ENCODE results near the gene MAD2L1. TPM values are rescaled to one million over a fixed set of nuclear protein-coding genes. Genes with fewer than 3 reads are reported as not detected.
A peak's percentile ranks its signal among the peaks of the same experiment; 100 is the strongest.

Gene MAD2L1
- polyA plus RNA-seq, 3 donors = 40.8 to 62.0 (median 54.8) TPM

DNA sequence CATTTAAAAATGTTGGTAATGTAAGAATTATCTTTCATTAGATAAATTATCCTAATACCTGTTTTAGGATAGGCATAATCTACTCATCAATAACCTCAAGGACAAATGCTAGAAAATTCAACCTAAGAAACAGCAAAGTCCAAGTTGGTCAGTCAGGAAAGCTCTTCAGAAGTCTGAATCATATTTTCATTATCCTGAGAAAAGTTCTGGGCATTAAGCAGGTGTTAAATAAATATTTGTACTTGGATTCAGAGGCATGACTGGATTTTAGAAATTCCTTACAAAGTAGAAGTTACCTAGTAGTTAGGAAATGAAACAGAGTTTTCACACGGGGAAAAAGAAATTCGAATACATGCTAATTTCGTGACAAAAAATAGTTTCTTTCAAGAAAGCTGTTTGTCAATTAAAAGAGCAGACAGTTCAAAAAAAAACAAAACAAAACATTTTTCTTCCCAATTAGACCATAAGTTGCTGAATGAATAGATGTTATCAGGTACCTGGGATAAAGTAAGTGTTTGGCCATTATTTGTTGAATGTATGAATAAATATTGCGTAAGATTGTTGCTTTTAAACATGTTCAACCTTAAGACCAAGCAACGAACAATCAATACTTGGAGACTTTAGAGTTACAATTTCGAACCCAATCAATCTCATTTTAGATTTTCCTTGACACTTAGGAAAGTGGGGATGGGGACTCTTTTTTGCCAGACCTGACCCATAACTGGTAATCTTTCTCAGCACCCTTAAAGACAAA lies 48.5 kb downstream of the MAD2L1 start:
- DNase-seq (ENCODE audit: extremely low read depth in 1 of 11, low read depth in 9 of 11, low spot score in 4 of 11) = no peak

DNA sequence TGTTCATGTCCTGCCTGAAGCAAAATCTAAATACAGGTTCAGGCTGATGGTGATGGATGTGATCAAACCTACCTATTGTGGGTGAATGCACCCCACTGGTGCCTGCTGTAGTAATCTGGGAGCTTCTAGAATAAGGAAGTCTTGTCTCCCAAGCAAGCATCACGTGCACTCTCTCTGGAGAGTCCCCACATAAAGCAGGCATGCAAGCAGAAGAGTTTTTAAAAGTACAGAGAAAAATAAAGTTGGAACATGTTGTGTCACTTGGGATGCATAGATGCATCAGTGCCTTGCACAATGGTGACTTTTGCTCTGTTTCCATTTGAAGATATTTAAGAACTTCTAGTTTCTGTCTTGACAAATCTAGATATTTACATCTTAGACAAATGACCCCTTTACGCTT lies 54.9 kb downstream of the MAD2L1 start:
- no peak for DNase-seq (ENCODE audit: extremely low read depth in 1 of 11, low read depth in 9 of 11, low spot score in 4 of 11)

DNA sequence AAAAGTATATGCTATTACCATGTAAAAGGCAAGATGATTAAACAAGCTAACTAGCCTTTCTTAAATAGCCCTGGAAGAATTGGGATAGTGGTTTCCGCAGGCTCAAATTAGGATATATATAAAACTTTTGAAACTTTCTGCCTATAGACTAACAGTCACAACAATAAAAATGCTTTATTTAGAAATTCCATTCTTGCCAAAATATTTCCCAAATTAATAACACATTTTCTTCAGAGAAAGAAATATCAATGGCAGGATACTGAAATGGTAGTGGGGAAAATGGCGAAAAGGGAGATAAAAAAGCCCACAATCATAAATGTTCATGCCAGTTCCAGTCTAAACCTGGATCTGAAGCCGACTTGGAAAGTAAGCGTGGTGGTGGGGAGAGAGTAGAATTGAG lies 56.0 kb downstream of the MAD2L1 start:
- no peak for DNase-seq (ENCODE audit: extremely low read depth in 1 of 11, low read depth in 9 of 11, low spot score in 4 of 11)

DNA sequence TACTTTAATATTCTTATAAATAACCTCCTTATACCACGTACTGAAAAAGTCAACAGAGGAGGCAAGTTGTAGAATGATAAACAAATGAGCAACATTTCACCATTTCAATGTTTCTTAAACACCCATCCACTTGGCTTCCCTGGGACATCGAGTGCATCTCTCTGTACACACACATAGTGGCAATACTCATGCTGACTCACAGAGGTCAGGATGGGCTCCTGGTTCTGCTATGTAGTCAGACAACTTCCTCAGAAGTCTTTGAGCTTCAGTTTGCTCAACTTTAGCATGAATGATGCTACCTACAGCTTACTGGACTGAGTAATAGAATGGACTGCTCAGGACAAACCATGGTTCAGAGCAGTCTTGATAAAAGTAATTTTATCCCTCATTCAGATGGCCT lies 56.9 kb downstream of the MAD2L1 start:
- DNase-seq (ENCODE audit: extremely low read depth in 1 of 11, low read depth in 9 of 11, low spot score in 4 of 11) = no peak

DNA sequence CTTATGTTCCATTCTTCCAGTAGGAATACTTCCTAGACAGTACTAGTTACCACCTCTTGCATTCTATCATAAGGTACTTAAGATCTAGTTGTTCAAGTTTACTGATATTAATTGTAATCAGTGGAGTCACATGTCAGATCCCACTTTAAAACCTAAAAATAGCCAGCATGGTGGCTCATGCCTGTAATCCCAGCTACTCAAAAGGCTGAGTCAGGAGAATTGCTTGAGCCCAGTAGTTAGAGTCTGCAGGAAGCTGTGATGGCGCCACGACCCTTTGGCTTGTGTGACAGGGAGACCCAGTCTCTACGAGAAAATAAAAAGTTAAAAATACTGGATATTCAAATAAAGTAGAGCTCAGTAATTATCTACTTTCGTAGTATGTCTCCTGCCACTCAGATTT lies 57.7 kb downstream of the MAD2L1 start:
- DNase-seq (ENCODE audit: extremely low read depth in 1 of 11, low read depth in 9 of 11, low spot score in 4 of 11) = no peak

DNA sequence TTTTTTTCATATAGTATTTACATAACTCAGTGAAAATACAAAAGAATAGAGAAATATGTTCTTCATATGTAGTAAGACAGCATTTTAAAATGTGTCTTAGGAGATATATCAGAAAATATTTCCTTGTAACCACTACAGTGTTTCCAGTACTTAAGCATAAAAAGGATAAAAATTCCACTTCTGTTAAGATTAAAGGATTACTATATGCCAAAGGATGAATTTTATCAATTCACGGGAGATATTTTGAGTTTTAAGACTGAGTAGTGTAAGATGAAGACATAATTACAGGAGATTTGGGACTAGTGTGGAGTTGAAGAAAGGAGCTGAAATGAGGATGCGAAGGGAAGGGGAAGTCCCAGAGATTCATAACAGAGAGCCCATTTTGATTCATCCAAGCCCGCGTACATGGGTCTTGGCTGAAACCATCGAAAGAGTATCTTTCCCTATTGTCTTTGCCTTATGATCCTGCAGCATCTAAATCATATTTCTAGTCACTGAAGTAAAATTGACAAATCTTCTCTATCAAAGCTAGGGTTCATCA lies 58.7 kb downstream of the MAD2L1 start:
- DNase-seq (ENCODE audit: extremely low read depth in 1 of 11, low read depth in 9 of 11, low spot score in 4 of 11) = no peak

DNA sequence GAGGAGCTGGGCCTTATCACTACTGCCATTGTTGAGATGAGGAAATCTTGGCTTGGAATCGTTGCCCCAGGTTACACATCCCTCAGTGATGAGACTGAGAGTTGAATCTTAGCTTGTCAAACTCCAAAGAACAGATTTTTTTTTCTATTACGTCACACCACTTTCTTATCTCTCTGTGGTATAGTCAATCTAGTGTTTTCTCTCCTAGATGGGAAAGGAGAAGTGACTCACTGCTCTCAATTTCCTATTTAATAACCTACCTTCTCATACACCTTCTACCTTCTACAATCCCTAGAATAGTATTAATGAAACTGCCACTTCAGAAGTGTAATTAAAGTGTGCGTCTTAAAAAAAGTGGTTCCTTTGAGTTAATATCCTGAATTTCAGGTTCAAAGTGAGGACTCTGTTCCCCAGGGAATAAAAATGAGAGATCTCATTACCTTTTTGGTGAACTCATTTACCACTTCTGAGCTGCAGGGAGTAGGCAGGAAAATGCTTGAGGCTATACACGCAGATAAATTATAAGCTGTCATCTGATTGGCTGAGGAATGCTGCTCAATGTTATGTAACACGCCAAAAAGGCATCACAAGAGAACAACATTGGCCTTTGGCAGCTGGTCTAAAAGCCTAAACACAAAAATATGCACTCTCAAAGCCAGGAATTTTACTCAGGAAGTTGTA lies 59.3 kb downstream of the MAD2L1 start:
- peak in 10 of 11 donors; percentile 44 to 79 (median 59) for DNase-seq (ENCODE audit: extremely low read depth in 1 of 11, low read depth in 9 of 11, low spot score in 4 of 11)
